ENCODE measurements around the gene KMT2E. TPM values are rescaled to one million over a fixed set of nuclear protein-coding genes. Genes with fewer than 3 reads are reported as not detected.
A peak's percentile ranks its signal among the peaks of the same experiment; 100 is the strongest.

The KMT2E gene
- polyA plus RNA-seq, 4 donors, result 11.1 to 52.4 (median 16.2) TPM

- DNase-seq (no peak), FAIRE-seq (no peak)
- WGBS, 3 donors, result 66 to 77% (median 69%) methylated on average over 5 of the region's 5 CpGs
- no peaks in the 10 kb centered on the region for H3K27me3 ChIP-seq (ENCODE audit: control insufficient read depth in 3 of 3, insufficient read depth in 3 of 3, low read length in 3 of 3)
- H3K27ac ChIP-seq (ENCODE audit: low read depth in 1 of 3, low read length in 2 of 3), result peak overlapping the region in 2 of 3 donors; percentile 54 to 61
- H3K36me3 ChIP-seq (ENCODE audit: control insufficient read depth in 3 of 3, insufficient read depth in 2 of 3, low read depth in 1 of 3, low read length in 3 of 3), result peaks cover 0 to 21% (median 3%) of the 10 kb centered on the region in 3 donors
- H3K4me1 ChIP-seq (ENCODE audit: control insufficient read depth in 3 of 3, insufficient read depth in 2 of 3, low read depth in 1 of 3, low read length in 2 of 3), result peaks cover 7 to 35% (median 20%) of the 10 kb centered on the region in 3 donors
- no peaks in the 10 kb centered on the region for H3K9me3 ChIP-seq (ENCODE audit: control insufficient read depth in 2 of 2, insufficient read depth in 1 of 2, low read depth in 1 of 2, low read length in 1 of 2)
- no peak overlapping the region for H3K4me3 ChIP-seq (ENCODE audit: low read depth in 1 of 3, low read length in 3 of 3)
Observed at GRCh38 chr7:105007298-105007697, 6.7 kb upstream of the KMT2E start.

GRCh38 chr7:105009667-105010503 lies 4.1 kb upstream of the KMT2E start:
- Histone ChIP-seq H3K4me1 (ENCODE audit: control insufficient read depth in 3 of 3, insufficient read depth in 2 of 3, low read depth in 1 of 3, low read length in 2 of 3) (peaks cover 0 to 23% (median 10%) of the 10 kb centered on the region in 3 donors), H3K9me3 (ENCODE audit: control insufficient read depth in 2 of 2, insufficient read depth in 1 of 2, low read depth in 1 of 2, low read length in 1 of 2) (no peaks in the 10 kb centered on the region), H3K4me3 (ENCODE audit: low read depth in 1 of 3, low read length in 3 of 3) (peak overlapping the region; percentile 47 to 71 (median 60)), H3K36me3 (ENCODE audit: control insufficient read depth in 3 of 3, insufficient read depth in 2 of 3, low read depth in 1 of 3, low read length in 3 of 3) (peaks cover 0 to 18% (median 3%) of the 10 kb centered on the region in 3 donors), H3K27ac (ENCODE audit: low read depth in 1 of 3, low read length in 2 of 3) (peak overlapping the region; percentile 62 to 94 (median 66)), H3K27me3 (ENCODE audit: control insufficient read depth in 3 of 3, insufficient read depth in 3 of 3, low read length in 3 of 3) (no peaks in the 10 kb centered on the region)
- DNase-seq (peak in 1 of 2 donors; percentile 26), FAIRE-seq (no peak)
- WGBS, 3 donors, result 2 to 14% (median 9%) methylated on average over 9 of the region's 9 CpGs

GRCh38 chr7:105010504-105011130 lies 3.4 kb upstream of the KMT2E start:
- Histone ChIP-seq H3K36me3 (ENCODE audit: control insufficient read depth in 3 of 3, insufficient read depth in 2 of 3, low read depth in 1 of 3, low read length in 3 of 3) (peaks cover 0 to 15% (median 3%) of the 10 kb centered on the region in 3 donors), H3K27me3 (ENCODE audit: control insufficient read depth in 3 of 3, insufficient read depth in 3 of 3, low read length in 3 of 3) (no peaks in the 10 kb centered on the region), H3K4me1 (ENCODE audit: control insufficient read depth in 3 of 3, insufficient read depth in 2 of 3, low read depth in 1 of 3, low read length in 2 of 3) (peaks cover 0 to 20% (median 10%) of the 10 kb centered on the region in 3 donors), H3K27ac (ENCODE audit: low read depth in 1 of 3, low read length in 2 of 3) (peak overlapping the region; percentile 62 to 94 (median 80)), H3K9me3 (ENCODE audit: control insufficient read depth in 2 of 2, insufficient read depth in 1 of 2, low read depth in 1 of 2, low read length in 1 of 2) (no peaks in the 10 kb centered on the region), H3K4me3 (ENCODE audit: low read depth in 1 of 3, low read length in 3 of 3) (peak overlapping the region; percentile 47 to 71 (median 60))
- DNase-seq (peak in 1 of 2 donors; percentile 46), FAIRE-seq (no peak)
- WGBS, 3 donors, result 0 to 2% (median 1%) methylated on average over 5 of the region's 5 CpGs

- Histone ChIP-seq H3K4me3 (ENCODE audit: low read depth in 1 of 3, low read length in 3 of 3) (peak overlapping the region; percentile 60 to 79 (median 71)), H3K9me3 (ENCODE audit: control insufficient read depth in 2 of 2, insufficient read depth in 1 of 2, low read depth in 1 of 2, low read length in 1 of 2) (no peaks in the 10 kb centered on the region), H3K27me3 (ENCODE audit: control insufficient read depth in 3 of 3, insufficient read depth in 3 of 3, low read length in 3 of 3) (no peaks in the 10 kb centered on the region), H3K27ac (ENCODE audit: low read depth in 1 of 3, low read length in 2 of 3) (peak overlapping the region; percentile 94 to 100 (median 98)), H3K4me1 (ENCODE audit: control insufficient read depth in 3 of 3, insufficient read depth in 2 of 3, low read depth in 1 of 3, low read length in 2 of 3) (peaks cover 0 to 18% (median 10%) of the 10 kb centered on the region in 3 donors), H3K36me3 (ENCODE audit: control insufficient read depth in 3 of 3, insufficient read depth in 2 of 3, low read depth in 1 of 3, low read length in 3 of 3) (peaks cover 0 to 12% (median 3%) of the 10 kb centered on the region in 3 donors)
- FAIRE-seq (no peak), DNase-seq (peak; percentile 49)
- WGBS, 3 donors, result 0% methylated on average over 7 of the region's 7 CpGs
Observed at GRCh38 chr7:105011141-105011830, 2.7 kb upstream of the KMT2E start.

GRCh38 chr7:105011831-105012502 lies 2.0 kb upstream of the KMT2E start:
- Histone ChIP-seq H3K4me3 (ENCODE audit: low read depth in 1 of 3, low read length in 3 of 3) (peak overlapping the region; percentile 60 to 79 (median 71)), H3K27ac (ENCODE audit: low read depth in 1 of 3, low read length in 2 of 3) (peak overlapping the region; percentile 94 to 100 (median 98)), H3K27me3 (ENCODE audit: control insufficient read depth in 3 of 3, insufficient read depth in 3 of 3, low read length in 3 of 3) (no peaks in the 10 kb centered on the region), H3K36me3 (ENCODE audit: control insufficient read depth in 3 of 3, insufficient read depth in 2 of 3, low read depth in 1 of 3, low read length in 3 of 3) (peaks cover 0 to 12% (median 3%) of the 10 kb centered on the region in 3 donors), H3K9me3 (ENCODE audit: control insufficient read depth in 2 of 2, insufficient read depth in 1 of 2, low read depth in 1 of 2, low read length in 1 of 2) (no peaks in the 10 kb centered on the region), H3K4me1 (ENCODE audit: control insufficient read depth in 3 of 3, insufficient read depth in 2 of 3, low read depth in 1 of 3, low read length in 2 of 3) (peaks cover 0 to 16% (median 8%) of the 10 kb centered on the region in 3 donors)
- FAIRE-seq, result no peak
- DNase-seq, result peak in 1 of 2 donors; percentile 38
- 0 to 1% (median 0%) methylated on average over 18 to 21 of the region's 21 CpGs for WGBS, 3 donors

GRCh38 chr7:105012503-105013220 lies 1.3 kb upstream of the KMT2E start:
- H3K27me3 ChIP-seq (ENCODE audit: control insufficient read depth in 3 of 3, insufficient read depth in 3 of 3, low read length in 3 of 3), result no peaks in the 10 kb centered on the region
- peaks cover 0 to 11% (median under 1%) of the 10 kb centered on the region in 3 donors for H3K4me1 ChIP-seq (ENCODE audit: control insufficient read depth in 3 of 3, insufficient read depth in 2 of 3, low read depth in 1 of 3, low read length in 2 of 3)
- H3K9me3 ChIP-seq (ENCODE audit: control insufficient read depth in 2 of 2, insufficient read depth in 1 of 2, low read depth in 1 of 2, low read length in 1 of 2), result no peaks in the 10 kb centered on the region
- peak overlapping the region; percentile 94 to 100 (median 98) for H3K27ac ChIP-seq (ENCODE audit: low read depth in 1 of 3, low read length in 2 of 3)
- FAIRE-seq (no peak), DNase-seq (peak; percentile 99)
- H3K36me3 ChIP-seq (ENCODE audit: control insufficient read depth in 3 of 3, insufficient read depth in 2 of 3, low read depth in 1 of 3, low read length in 3 of 3), result peaks cover 0 to 10% (median 0%) of the 10 kb centered on the region in 3 donors
- 0% methylated on average over 51 to 54 of the region's 54 CpGs for WGBS, 3 donors
- H3K4me3 ChIP-seq (ENCODE audit: low read depth in 1 of 3, low read length in 3 of 3), result peak overlapping the region; percentile 60 to 95 (median 71)

- H3K27ac ChIP-seq (ENCODE audit: low read depth in 1 of 3, low read length in 2 of 3), result peak overlapping the region; percentile 94 to 100 (median 98)
- H3K27me3 ChIP-seq (ENCODE audit: control insufficient read depth in 3 of 3, insufficient read depth in 3 of 3, low read length in 3 of 3), result no peaks in the 10 kb centered on the region
- H3K4me1 ChIP-seq (ENCODE audit: control insufficient read depth in 3 of 3, insufficient read depth in 2 of 3, low read depth in 1 of 3, low read length in 2 of 3), result peaks cover 0 to 14% (median 0%) of the 10 kb centered on the region in 3 donors
- DNase-seq, result peak; percentile 93 to 96
- H3K4me3 ChIP-seq (ENCODE audit: low read depth in 1 of 3, low read length in 3 of 3), result peak overlapping the region; percentile 60 to 95 (median 71)
- H3K36me3 ChIP-seq (ENCODE audit: control insufficient read depth in 3 of 3, insufficient read depth in 2 of 3, low read depth in 1 of 3, low read length in 3 of 3), result peaks cover 0 to 7% (median 0%) of the 10 kb centered on the region in 3 donors
- H3K9me3 ChIP-seq (ENCODE audit: control insufficient read depth in 2 of 2, insufficient read depth in 1 of 2, low read depth in 1 of 2, low read length in 1 of 2), result no peaks in the 10 kb centered on the region
- WGBS, 3 donors, result 0 to 1% (median 0%) methylated on average over 37 to 39 of the region's 39 CpGs
- FAIRE-seq, result no peak
Observed at GRCh38 chr7:105013221-105013815, 687 bp upstream of the KMT2E start.
